ENCODE results near the gene AHI1.
A peak's percentile ranks its signal among the peaks of the same experiment; 100 is the strongest.

The AHI1 gene

GRCh38 chr6:135268263-135268662 is 229.3 kb downstream of the AHI1 start:
- H2BK12ac ChIP-seq (ENCODE audit: low read length in 2 of 2), result no peak overlapping the region
- no peaks in the 10 kb centered on the region for H3K79me1 ChIP-seq (replicated peaks; ENCODE audit: low read length, poor library complexity, severe bottlenecking)
- H3K9ac ChIP-seq (ENCODE audit: low read length), result no peak overlapping the region
- DNase-seq, result no peak
- WGBS, result 100% methylated on average over 3 of the region's 3 CpGs
- no peak overlapping the region for H4K91ac ChIP-seq (ENCODE audit: low read length)
- H3K18ac ChIP-seq (ENCODE audit: low read depth in 1 of 2, low read length in 2 of 2), result no peak overlapping the region
- H3K4me2 ChIP-seq (ENCODE audit: low read length, poor library complexity, severe bottlenecking), result no peak overlapping the region
- no peak overlapping the region for H4K8ac ChIP-seq (ENCODE audit: low read length)
- H3K4me1 ChIP-seq (ENCODE audit: control insufficient read depth, insufficient read depth, low read depth, low read length), result no peaks in the 10 kb centered on the region
- no peak overlapping the region for H2AFZ ChIP-seq (ENCODE audit: low read depth, low read length)
- H2BK120ac ChIP-seq (ENCODE audit: low read depth, low read length), result no peak overlapping the region
- peaks cover 0 to 3% of the 10 kb centered on the region in 2 experiments for H3K27me3 ChIP-seq (ENCODE audit: control insufficient read depth in 1 of 2, insufficient read depth in 1 of 2, low read length in 2 of 2)
- H3K14ac ChIP-seq (ENCODE audit: low read length in 2 of 2), result no peak overlapping the region
- H3K4me3 ChIP-seq (ENCODE audit: insufficient read depth in 1 of 2, low read depth in 1 of 2, low read length in 2 of 2), result no peak overlapping the region
- no peak overlapping the region for H2BK5ac ChIP-seq (ENCODE audit: low read depth, low read length, poor library complexity, severe bottlenecking)
- no peak overlapping the region for H3K4ac ChIP-seq (ENCODE audit: low read depth in 1 of 2, low read length in 2 of 2)
- H3K27ac ChIP-seq (ENCODE audit: low read length, poor library complexity, severe bottlenecking), result no peak overlapping the region
- H2BK15ac ChIP-seq (ENCODE audit: low read depth, poor library complexity, severe bottlenecking), result no peak overlapping the region
- no peaks in the 10 kb centered on the region for H3K36me3 ChIP-seq (ENCODE audit: control insufficient read depth in 1 of 2, insufficient read depth in 2 of 2, low read depth in 1 of 2, low read length in 2 of 2)
- no peak overlapping the region for H2AK5ac ChIP-seq (ENCODE audit: low read length, severe bottlenecking)
- no peaks in the 10 kb centered on the region for H3K9me3 ChIP-seq (ENCODE audit: control insufficient read depth, low read length)
- no peak overlapping the region for H3K23ac ChIP-seq (ENCODE audit: low read length in 2 of 2)

GRCh38 chr6:135267085-135267484 is 230.5 kb downstream of the AHI1 start:
- Histone ChIP-seq H3K23ac (ENCODE audit: low read length in 2 of 2) (no peak overlapping the region), H3K9me3 (ENCODE audit: control insufficient read depth, low read length) (no peaks in the 10 kb centered on the region), H3K14ac (ENCODE audit: low read length in 2 of 2) (no peak overlapping the region), H3K4me3 (ENCODE audit: insufficient read depth in 1 of 2, low read depth in 1 of 2, low read length in 2 of 2) (no peak overlapping the region), H2AFZ (ENCODE audit: low read depth, low read length) (no peak overlapping the region), H3K18ac (ENCODE audit: low read depth in 1 of 2, low read length in 2 of 2) (no peak overlapping the region), H3K36me3 (ENCODE audit: control insufficient read depth in 1 of 2, insufficient read depth in 2 of 2, low read depth in 1 of 2, low read length in 2 of 2) (no peaks in the 10 kb centered on the region), H3K27me3 (ENCODE audit: control insufficient read depth in 1 of 2, insufficient read depth in 1 of 2, low read length in 2 of 2) (peaks cover 0 to 6% of the 10 kb centered on the region in 2 experiments), H3K79me1 (replicated peaks; ENCODE audit: low read length, poor library complexity, severe bottlenecking) (no peaks in the 10 kb centered on the region), H2BK12ac (ENCODE audit: low read length in 2 of 2) (no peak overlapping the region), H3K27ac (ENCODE audit: low read length, poor library complexity, severe bottlenecking) (no peak overlapping the region), H4K91ac (ENCODE audit: low read length) (no peak overlapping the region), H3K4ac (ENCODE audit: low read depth in 1 of 2, low read length in 2 of 2) (no peak overlapping the region), H2BK15ac (ENCODE audit: low read depth, poor library complexity, severe bottlenecking) (no peak overlapping the region), H2BK120ac (ENCODE audit: low read depth, low read length) (no peak overlapping the region), H3K9ac (ENCODE audit: low read length) (no peak overlapping the region), H4K8ac (ENCODE audit: low read length) (no peak overlapping the region), H3K4me2 (ENCODE audit: low read length, poor library complexity, severe bottlenecking) (no peak overlapping the region), H2AK5ac (ENCODE audit: low read length, severe bottlenecking) (no peak overlapping the region), H2BK5ac (ENCODE audit: low read depth, low read length, poor library complexity, severe bottlenecking) (no peak overlapping the region), H3K4me1 (ENCODE audit: control insufficient read depth, insufficient read depth, low read depth, low read length) (no peaks in the 10 kb centered on the region)
- no peak for DNase-seq
- 80% methylated on average over 2 of the region's 2 CpGs for WGBS

GRCh38 chr6:135266675-135267074 is 230.9 kb downstream of the AHI1 start:
- no peak overlapping the region for H4K8ac ChIP-seq (ENCODE audit: low read length)
- DNase-seq, result no peak
- H3K4me1 ChIP-seq (ENCODE audit: control insufficient read depth, insufficient read depth, low read depth, low read length), result no peaks in the 10 kb centered on the region
- no peak overlapping the region for H2BK12ac ChIP-seq (ENCODE audit: low read length in 2 of 2)
- peak overlapping the region; percentile 64 for H4K91ac ChIP-seq (ENCODE audit: low read length)
- peaks cover 0 to 4% of the 10 kb centered on the region in 2 experiments for H3K27me3 ChIP-seq (ENCODE audit: control insufficient read depth in 1 of 2, insufficient read depth in 1 of 2, low read length in 2 of 2)
- no peak overlapping the region for H2BK15ac ChIP-seq (ENCODE audit: low read depth, poor library complexity, severe bottlenecking)
- H3K23ac ChIP-seq (ENCODE audit: low read length in 2 of 2), result no peak overlapping the region
- no peak overlapping the region for H3K4me3 ChIP-seq (ENCODE audit: insufficient read depth in 1 of 2, low read depth in 1 of 2, low read length in 2 of 2)
- peak overlapping the region in 1 of 2 experiments; percentile 81 for H3K18ac ChIP-seq (ENCODE audit: low read depth in 1 of 2, low read length in 2 of 2)
- no peak overlapping the region for H3K27ac ChIP-seq (ENCODE audit: low read length, poor library complexity, severe bottlenecking)
- H3K4me2 ChIP-seq (ENCODE audit: low read length, poor library complexity, severe bottlenecking), result no peak overlapping the region
- H3K9ac ChIP-seq (ENCODE audit: low read length), result no peak overlapping the region
- no peak overlapping the region for H3K14ac ChIP-seq (ENCODE audit: low read length in 2 of 2)
- no peaks in the 10 kb centered on the region for H3K36me3 ChIP-seq (ENCODE audit: control insufficient read depth in 1 of 2, insufficient read depth in 2 of 2, low read depth in 1 of 2, low read length in 2 of 2)
- WGBS, result 89% methylated on average over 8 of the region's 8 CpGs
- no peak overlapping the region for H2AFZ ChIP-seq (ENCODE audit: low read depth, low read length)
- no peaks in the 10 kb centered on the region for H3K79me1 ChIP-seq (replicated peaks; ENCODE audit: low read length, poor library complexity, severe bottlenecking)
- no peak overlapping the region for H2BK5ac ChIP-seq (ENCODE audit: low read depth, low read length, poor library complexity, severe bottlenecking)
- H2AK5ac ChIP-seq (ENCODE audit: low read length, severe bottlenecking), result no peak overlapping the region
- no peaks in the 10 kb centered on the region for H3K9me3 ChIP-seq (ENCODE audit: control insufficient read depth, low read length)
- no peak overlapping the region for H2BK120ac ChIP-seq (ENCODE audit: low read depth, low read length)
- H3K4ac ChIP-seq (ENCODE audit: low read depth in 1 of 2, low read length in 2 of 2), result no peak overlapping the region

GRCh38 chr6:135265278-135265677 is 232.3 kb downstream of the AHI1 start:
- Histone ChIP-seq H2BK12ac (ENCODE audit: low read length in 2 of 2) (no peak overlapping the region), H3K9ac (ENCODE audit: low read length) (no peak overlapping the region), H3K9me3 (ENCODE audit: control insufficient read depth, low read length) (no peaks in the 10 kb centered on the region), H2AK5ac (ENCODE audit: low read length, severe bottlenecking) (no peak overlapping the region), H3K18ac (ENCODE audit: low read depth in 1 of 2, low read length in 2 of 2) (no peak overlapping the region), H4K91ac (ENCODE audit: low read length) (no peak overlapping the region), H3K4me1 (ENCODE audit: control insufficient read depth, insufficient read depth, low read depth, low read length) (no peaks in the 10 kb centered on the region), H3K79me1 (replicated peaks; ENCODE audit: low read length, poor library complexity, severe bottlenecking) (no peaks in the 10 kb centered on the region), H3K23ac (ENCODE audit: low read length in 2 of 2) (no peak overlapping the region), H3K4me2 (ENCODE audit: low read length, poor library complexity, severe bottlenecking) (no peak overlapping the region), H3K14ac (ENCODE audit: low read length in 2 of 2) (no peak overlapping the region), H4K8ac (ENCODE audit: low read length) (no peak overlapping the region), H2BK120ac (ENCODE audit: low read depth, low read length) (no peak overlapping the region), H2AFZ (ENCODE audit: low read depth, low read length) (no peak overlapping the region), H2BK15ac (ENCODE audit: low read depth, poor library complexity, severe bottlenecking) (no peak overlapping the region), H3K36me3 (ENCODE audit: control insufficient read depth in 1 of 2, insufficient read depth in 2 of 2, low read depth in 1 of 2, low read length in 2 of 2) (no peaks in the 10 kb centered on the region), H2BK5ac (ENCODE audit: low read depth, low read length, poor library complexity, severe bottlenecking) (no peak overlapping the region), H3K4me3 (ENCODE audit: insufficient read depth in 1 of 2, low read depth in 1 of 2, low read length in 2 of 2) (no peak overlapping the region), H3K4ac (ENCODE audit: low read depth in 1 of 2, low read length in 2 of 2) (no peak overlapping the region), H3K27ac (ENCODE audit: low read length, poor library complexity, severe bottlenecking) (no peak overlapping the region), H3K27me3 (ENCODE audit: control insufficient read depth in 1 of 2, insufficient read depth in 1 of 2, low read length in 2 of 2) (peaks cover 0 to 3% of the 10 kb centered on the region in 2 experiments)
- 91% methylated on average over 2 of the region's 3 CpGs for WGBS
- DNase-seq, result no peak

All from mesenchymal stem cell (in vitro differentiated cells and primary cell).